Keratinocyte (primary cell): ENCODE results near the gene STAMBPL1. TPM values are rescaled to one million over a fixed set of nuclear protein-coding genes. Genes with fewer than 3 reads are reported as not detected.

Experiments
- DNase-seq: peaks from one replicate; pipeline ENCODE4 v3.0.0-alpha.2; 2011; ENCODE audit warnings: low read depth, missing footprints, low spot score
- FAIRE-seq: peaks from 2 replicates; lab custom pipeline; 2011; peaks lifted over from hg19 to GRCh38; lab: Jason Lieb, UNC
- H2AFZ ChIP-seq: 2 replicates; pipeline ENCODE4 v1.6.0; 2012; ENCODE audit warnings: low read length, control low read depth, inconsistent platforms; ENCODE audit not compliant: control insufficient read depth
- H3K27ac ChIP-seq: 2 replicates; pipeline ENCODE4 v1.5.1; 2011; ENCODE audit warnings: low read length; ENCODE audit not compliant: control insufficient read depth, insufficient read depth
- H3K27me3 ChIP-seq: 3 replicates; pipeline ENCODE4 v1.6.0; 2011; ENCODE audit warnings: low read length; ENCODE audit not compliant: control insufficient read depth, insufficient read depth; ENCODE audit errors: extremely low read depth
- H3K36me3 ChIP-seq, 2 experiments: 2 replicates in 1 of 2; 3 replicates in 1 of 2; pipeline ENCODE4 v1.5.1; 2011; ENCODE audit warnings: low read length in 2 of 2, mild to moderate bottlenecking in 1 of 2; ENCODE audit not compliant: control insufficient read depth in 2 of 2, insufficient read depth in 2 of 2; ENCODE audit errors: extremely low read depth in 1 of 2
- H3K4me1 ChIP-seq: 3 replicates; pipeline ENCODE4 v1.5.1; 2011; ENCODE audit warnings: low read length; ENCODE audit not compliant: control insufficient read depth, insufficient read depth; ENCODE audit errors: extremely low read depth
- H3K4me2 ChIP-seq: 3 replicates; pipeline ENCODE4 v1.6.0; 2011; ENCODE audit warnings: low read depth, low read length; ENCODE audit not compliant: control insufficient read depth, insufficient read depth; ENCODE audit errors: extremely low read depth
- H3K4me3 ChIP-seq, 3 experiments: fragments of 200-600 bp in 1 of 3; sonication (generic) in 1 of 3; 2 replicates in 2 of 3; 3 replicates in 1 of 3; pipeline ENCODE4 v1.5.1; 2011 to 2016; ENCODE audit warnings: low read length in 3 of 3, mild to moderate bottlenecking in 3 of 3, control low read depth in 2 of 3, inconsistent platforms in 1 of 3, low read depth in 1 of 3, mixed read lengths in 1 of 3, mixed run types in 1 of 3, moderate library complexity in 1 of 3; ENCODE audit not compliant: control insufficient read depth in 2 of 3, insufficient read depth in 2 of 3; ENCODE audit errors: extremely low read depth in 1 of 3
- H3K79me2 ChIP-seq: 2 replicates; pipeline ENCODE4 v1.6.0; 2012; ENCODE audit warnings: low read length; ENCODE audit not compliant: control insufficient read depth, insufficient read depth
- H3K9ac ChIP-seq: 3 replicates; pipeline ENCODE4 v1.6.0; 2011; ENCODE audit warnings: low read length; ENCODE audit not compliant: control insufficient read depth, insufficient read depth; ENCODE audit errors: extremely low read depth
- H3K9me1 ChIP-seq: 3 replicates; pipeline ENCODE4 v1.6.0; 2011; ENCODE audit warnings: low read length; ENCODE audit not compliant: control insufficient read depth, insufficient read depth; ENCODE audit errors: extremely low read depth
- H3K9me3 ChIP-seq: 2 replicates; pipeline ENCODE4 v1.5.1; 2012; ENCODE audit warnings: low read depth, low read length; ENCODE audit not compliant: control insufficient read depth
- H4K20me1 ChIP-seq: 3 replicates; pipeline ENCODE4 v1.6.0; 2011; ENCODE audit warnings: low read length; ENCODE audit not compliant: control insufficient read depth, insufficient read depth; ENCODE audit errors: extremely low read depth
- CTCF ChIP-seq, 3 experiments: IDR thresholded peaks in 1 of 3; conservative IDR thresholded peaks in 1 of 3; optimal IDR thresholded peaks in 1 of 3; 2 replicates in 2 of 3; 3 replicates in 1 of 3; pipeline versions ENCODE3 to v1.5.1; 2011; ENCODE audit warnings: low read length in 3 of 3, mild to moderate bottlenecking in 3 of 3, moderate library complexity in 2 of 3, control low read depth in 1 of 3, inconsistent platforms in 1 of 3; ENCODE audit not compliant: insufficient read depth in 2 of 3; ENCODE audit errors: extremely low read depth in 1 of 3
- EZH2 ChIP-seq: IDR thresholded peaks from one replicate; pipeline ENCODE4 v1.6.1; 2012; ENCODE audit warnings: inconsistent platforms, mild to moderate bottlenecking, low read length, moderate library complexity
- dilution Hi-C: fragments of 300-500 bp; cut with MboI; formaldehyde crosslinking; loops from one replicate; pipeline ENCODE4 v1.7.0; 2020; ENCODE audit warnings: low sequenced_read_pairs; ENCODE audit not compliant: extremely low pct_ligation_motif_present
- polyA plus RNA-seq, 5 experiments: library from polyadenylated mRNA; depleted of rRNA in 3 of 5; stranded (reverse) in 3 of 5; stranded (forward) in 1 of 5; unstranded in 1 of 5; fragments of >200 nt; gene quantifications; 1 replicate in 1 of 5; 2 replicates in 3 of 5; 3 replicates in 1 of 5; pipeline versions ENCODE4 v1.2.1 to v1.2.3, GENCODE V29; 2011 to 2012; ENCODE audit warnings: missing spikeins in 2 of 5, low read depth in 1 of 5, low replicate concordance in 1 of 5

Gene STAMBPL1
- polyA plus RNA-seq, 1 donor (not counting 4 experiments of a cell fraction or from before 2014, with no cell fraction given): 9.0 TPM

- H3K4me2 ChIP-seq: no peak overlapping the region
- H3K4me3 ChIP-seq: no peak overlapping the region
- no peaks in the 10 kb centered on the region for H4K20me1 ChIP-seq
- DNase-seq (no peak), FAIRE-seq (no peak)
- H3K36me3 ChIP-seq: no peaks in the 10 kb centered on the region
- peaks cover 14% of the 10 kb centered on the region for H3K4me1 ChIP-seq
- no peak for TF ChIP-seq CTCF (optimal IDR thresholded peaks at IDR 0.05 in 1 of 3, IDR thresholded peaks at IDR 0.05 in 1 of 3, conservative IDR thresholded peaks at IDR 0.05 in 1 of 3; ENCODE audit: extremely low read depth in 1 of 3, insufficient read depth in 2 of 3, low read length in 3 of 3)
- TF ChIP-seq EZH2: no peak
- no peak overlapping the region for H3K9ac ChIP-seq
- H3K27ac ChIP-seq: no peak overlapping the region
- H3K79me2 ChIP-seq: no peaks in the 10 kb centered on the region
- no peaks in the 10 kb centered on the region for H3K27me3 ChIP-seq
- H3K9me1 ChIP-seq: no peaks in the 10 kb centered on the region
- no peak overlapping the region for H2AFZ ChIP-seq
- dilution Hi-C loops: no loop called here
- H3K9me3 ChIP-seq: no peaks in the 10 kb centered on the region
Measured at GRCh38 chr10:88843171-88843570, 36.9 kb upstream of the STAMBPL1 start.

- Histone ChIP-seq H3K4me2 (peak overlapping the region; percentile 68), H3K9me3 (no peaks in the 10 kb centered on the region), H3K9ac (no peak overlapping the region), H3K27ac (peak overlapping the region; percentile 58), H3K4me3 (peak overlapping the region in 1 of 3 experiments; percentile 41), H3K36me3 (no peaks in the 10 kb centered on the region), H2AFZ (peak overlapping the region; percentile 73), H3K27me3 (no peaks in the 10 kb centered on the region), H3K9me1 (no peaks in the 10 kb centered on the region), H4K20me1 (no peaks in the 10 kb centered on the region), H3K4me1 (peaks cover 48% of the 10 kb centered on the region), H3K79me2 (no peaks in the 10 kb centered on the region)
- TF ChIP-seq EZH2 (no peak), CTCF (optimal IDR thresholded peaks at IDR 0.05 in 1 of 3, IDR thresholded peaks at IDR 0.05 in 1 of 3, conservative IDR thresholded peaks at IDR 0.05 in 1 of 3; ENCODE audit: extremely low read depth in 1 of 3, insufficient read depth in 2 of 3, low read length in 3 of 3) (no peak)
- no peak for DNase-seq
- dilution Hi-C loops: no loop called here
- peak; percentile 88 for FAIRE-seq
Measured at GRCh38 chr10:88848499-88848898, 31.5 kb upstream of the STAMBPL1 start.
